B cell (primary cell): ENCODE results near the gene LYPD5.

ENCODE experiments used
- EZH2 ChIP-seq: IDR thresholded peaks from 2 replicates; pipeline ENCODE4 v1.6.1; 2012; ENCODE audit warnings: borderline replicate concordance, low read depth, mild to moderate bottlenecking, moderate library complexity, low read length; ENCODE audit not compliant: insufficient read depth, poor library complexity, severe bottlenecking
- TF ChIP-seq, protein P1 (sequence below): fragments of 200-600 bp; IDR thresholded peaks from one replicate; pipeline ENCODE4 v1.8.0; 2022; ENCODE audit warnings: antibody characterized with exemption, mild to moderate bottlenecking

DNA sequence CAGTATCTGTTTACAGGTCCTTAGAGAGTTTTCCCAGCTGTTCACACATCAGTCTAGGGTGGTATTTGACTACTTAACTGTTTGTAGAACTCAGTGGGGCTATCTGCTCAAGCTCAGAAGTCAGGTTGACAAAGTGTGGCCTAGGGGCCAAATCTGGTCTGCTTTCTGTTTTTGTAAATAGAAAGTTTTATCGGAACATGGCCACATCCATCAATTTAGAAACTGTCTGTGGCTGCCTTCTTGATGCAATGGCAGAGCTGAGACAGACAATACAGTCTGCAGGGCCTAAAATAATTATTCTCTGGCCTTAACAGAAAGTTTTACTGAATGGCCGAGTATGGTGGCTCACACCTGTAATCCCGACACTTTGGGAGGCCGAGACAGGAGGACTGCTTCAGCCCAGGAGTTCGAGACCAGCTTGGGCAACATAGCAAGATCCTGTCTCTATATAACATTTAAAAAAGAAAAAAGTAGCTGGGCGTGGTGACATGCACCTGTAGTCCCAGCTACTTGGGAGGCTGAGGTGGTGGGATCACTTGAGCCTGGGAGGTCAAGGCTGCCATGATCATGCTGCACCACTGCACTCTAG is 49.9 kb downstream of the LYPD5 start:
- TF ChIP-seq, protein P1, sequence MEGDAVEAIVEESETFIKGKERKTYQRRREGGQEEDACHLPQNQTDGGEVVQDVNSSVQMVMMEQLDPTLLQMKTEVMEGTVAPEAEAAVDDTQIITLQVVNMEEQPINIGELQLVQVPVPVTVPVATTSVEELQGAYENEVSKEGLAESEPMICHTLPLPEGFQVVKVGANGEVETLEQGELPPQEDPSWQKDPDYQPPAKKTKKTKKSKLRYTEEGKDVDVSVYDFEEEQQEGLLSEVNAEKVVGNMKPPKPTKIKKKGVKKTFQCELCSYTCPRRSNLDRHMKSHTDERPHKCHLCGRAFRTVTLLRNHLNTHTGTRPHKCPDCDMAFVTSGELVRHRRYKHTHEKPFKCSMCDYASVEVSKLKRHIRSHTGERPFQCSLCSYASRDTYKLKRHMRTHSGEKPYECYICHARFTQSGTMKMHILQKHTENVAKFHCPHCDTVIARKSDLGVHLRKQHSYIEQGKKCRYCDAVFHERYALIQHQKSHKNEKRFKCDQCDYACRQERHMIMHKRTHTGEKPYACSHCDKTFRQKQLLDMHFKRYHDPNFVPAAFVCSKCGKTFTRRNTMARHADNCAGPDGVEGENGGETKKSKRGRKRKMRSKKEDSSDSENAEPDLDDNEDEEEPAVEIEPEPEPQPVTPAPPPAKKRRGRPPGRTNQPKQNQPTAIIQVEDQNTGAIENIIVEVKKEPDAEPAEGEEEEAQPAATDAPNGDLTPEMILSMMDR = no peak
- TF ChIP-seq EZH2 = no peak
